ENCODE measurements around the gene C1QTNF8.

DNA sequence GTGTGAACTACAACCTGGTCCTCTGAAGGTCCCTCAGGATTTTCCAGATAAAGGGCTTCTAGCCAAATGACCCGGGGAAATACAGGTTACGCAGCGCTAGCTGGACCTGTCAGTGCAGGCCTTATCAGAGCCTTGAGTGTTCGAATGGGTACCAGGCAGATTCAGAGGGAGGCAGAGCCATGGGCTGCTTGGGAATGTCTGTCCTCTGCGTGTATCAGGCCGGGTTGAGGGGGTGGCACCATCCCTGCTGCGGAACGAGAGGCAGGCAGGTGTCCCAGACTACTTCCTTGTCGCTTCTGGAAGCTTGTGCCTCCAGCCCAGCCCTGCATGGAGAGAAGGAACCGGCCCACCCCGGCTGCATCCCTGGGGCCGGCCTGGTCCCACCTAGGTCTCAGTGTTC, 57.1 kb downstream of the C1QTNF8 start:
- no peak for TF ChIP-seq CTCF (CRISPR knock-in tag; IDR thresholded peaks at IDR 0.05)
- TF ChIP-seq ZFY (CRISPR knock-in tag; IDR thresholded peaks at IDR 0.05) = no peak
- TF ChIP-seq IRF2 (CRISPR knock-in tag; IDR thresholded peaks at IDR 0.05) = no peak
- no peak for TF ChIP-seq BRCA1 (CRISPR knock-in tag; IDR thresholded peaks at IDR 0.05)
- TF ChIP-seq ZNF562 (CRISPR knock-in tag; IDR thresholded peaks at IDR 0.05; ENCODE audit: borderline replicate concordance) = no peak
- no peak for TF ChIP-seq POLR2A (IDR thresholded peaks at IDR 0.05; ENCODE audit: insufficient read depth in 1 of 2, low read depth in 2 of 2, low read length in 2 of 2)
- TF ChIP-seq CAMTA2 (CRISPR knock-in tag; IDR thresholded peaks at IDR 0.05; ENCODE audit: borderline replicate concordance) = no peak
- no peak for TF ChIP-seq SUZ12 (IDR thresholded peaks at IDR 0.05; ENCODE audit: low read depth, low read length)
- no peak for TF ChIP-seq RNF2 (conservative IDR thresholded peaks at IDR 0.05; ENCODE audit: low read depth)
- no peak for TF ChIP-seq KLF13 (CRISPR knock-in tag; IDR thresholded peaks at IDR 0.05)
- no peak for TF ChIP-seq PTBP1 (IDR thresholded peaks at IDR 0.05; ENCODE audit: low read depth, low read length, poor library complexity, severe bottlenecking)
